Lower leg skin (tissue), 4 donors: ENCODE measurements around the gene SERINC3. TPM values are rescaled to one million over a fixed set of nuclear protein-coding genes. Genes with fewer than 3 reads are reported as not detected.

Experiments
- DNase-seq, 2 donors: peaks; one replicate each; pipeline ENCODE4 v3.0.0-alpha.2; 2019; ENCODE audit warnings: low spot score in 2 of 2
- H3K4me3 ChIP-seq: fragments of 200-600 bp; sonication (generic); 2 replicates; pipeline ENCODE4 v1.5.1; 2017; ENCODE audit warnings: mild to moderate bottlenecking, low read depth; ENCODE audit not compliant: poor library complexity, severe bottlenecking
- POLR2A ChIP-seq, 2 donors: fragments of 450-650 bp; IDR thresholded peaks; one replicate each; pipeline ENCODE4 v1.6.1; 2016 to 2017; ENCODE audit warnings: antibody characterized with exemption in 2 of 2, mild to moderate bottlenecking in 1 of 2, moderate library complexity in 1 of 2
- WGBS, 2 donors: methylation state at CpG; one replicate each; pipeline ENCODE4 v1.1.5; 2018; 5-methylcytosine and 5-hydroxymethylcytosine counted together
- intact Hi-C: fragments of 100-400 bp; cut with DNase I; formaldehyde crosslinking; loops from one replicate; pipeline ENCODE4 v1.15.0; 2023; ENCODE audit warnings: low total_unique reads
- total RNA-seq, 4 donors: library from RNA; depleted of rRNA; stranded (reverse); fragments of >200 nt; gene quantifications; one replicate each; pipeline ENCODE4 v1.1.0, GENCODE V29; 2016
- TF ChIP-seq, protein P1 (sequence below), 3 donors: fragments of 450-650 bp; IDR thresholded peaks; one replicate each; pipeline ENCODE4 v1.5.1; 2016; ENCODE audit warnings: antibody characterized with exemption in 3 of 3, mild to moderate bottlenecking in 3 of 3, moderate library complexity in 2 of 3

The SERINC3 gene
- total RNA-seq, 4 donors from 2014 or later = 102 to 142 (median 124) TPM

DNA sequence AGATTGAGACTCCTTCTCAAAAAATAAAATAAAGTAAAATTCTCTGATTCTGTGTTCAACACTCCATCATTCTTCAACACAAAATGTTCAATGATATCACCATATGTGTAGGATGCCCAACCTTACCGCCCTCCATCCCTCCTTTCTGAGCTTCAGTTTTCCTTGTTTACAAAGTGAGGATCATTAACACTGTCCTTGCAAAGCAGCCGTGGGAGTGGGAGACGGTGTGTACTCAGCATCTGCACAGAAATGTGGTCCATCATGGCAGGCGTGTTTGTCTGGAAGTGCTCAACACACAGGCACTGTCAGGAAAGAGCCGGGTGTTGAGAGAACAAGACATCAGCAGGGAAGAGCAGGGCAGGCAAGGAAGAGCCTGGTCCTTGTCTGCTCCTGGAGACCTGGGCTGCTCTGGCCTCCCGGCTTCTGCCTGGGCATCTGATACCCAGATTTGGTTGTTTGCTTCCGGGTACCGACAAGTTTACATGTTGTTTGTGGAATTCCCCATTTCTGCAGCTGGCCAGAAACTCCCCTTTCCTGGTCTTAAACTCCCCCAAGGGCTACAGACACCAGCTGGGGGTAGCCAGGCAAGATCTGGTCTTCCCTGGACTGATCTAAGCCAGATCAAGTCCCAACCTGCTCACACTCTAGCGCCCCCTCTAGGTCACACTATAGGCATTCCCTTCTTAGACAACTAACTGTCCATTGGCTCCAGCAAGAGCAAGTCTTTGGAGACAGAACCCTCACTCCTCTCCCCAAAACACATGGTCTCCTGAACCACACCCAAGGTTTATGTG lies 72.9 kb downstream of the SERINC3 start:
- intact Hi-C loops = no loop called here
- TF ChIP-seq POLR2A (IDR thresholded peaks at IDR 0.05) = no peak
- TF ChIP-seq, protein P1, sequence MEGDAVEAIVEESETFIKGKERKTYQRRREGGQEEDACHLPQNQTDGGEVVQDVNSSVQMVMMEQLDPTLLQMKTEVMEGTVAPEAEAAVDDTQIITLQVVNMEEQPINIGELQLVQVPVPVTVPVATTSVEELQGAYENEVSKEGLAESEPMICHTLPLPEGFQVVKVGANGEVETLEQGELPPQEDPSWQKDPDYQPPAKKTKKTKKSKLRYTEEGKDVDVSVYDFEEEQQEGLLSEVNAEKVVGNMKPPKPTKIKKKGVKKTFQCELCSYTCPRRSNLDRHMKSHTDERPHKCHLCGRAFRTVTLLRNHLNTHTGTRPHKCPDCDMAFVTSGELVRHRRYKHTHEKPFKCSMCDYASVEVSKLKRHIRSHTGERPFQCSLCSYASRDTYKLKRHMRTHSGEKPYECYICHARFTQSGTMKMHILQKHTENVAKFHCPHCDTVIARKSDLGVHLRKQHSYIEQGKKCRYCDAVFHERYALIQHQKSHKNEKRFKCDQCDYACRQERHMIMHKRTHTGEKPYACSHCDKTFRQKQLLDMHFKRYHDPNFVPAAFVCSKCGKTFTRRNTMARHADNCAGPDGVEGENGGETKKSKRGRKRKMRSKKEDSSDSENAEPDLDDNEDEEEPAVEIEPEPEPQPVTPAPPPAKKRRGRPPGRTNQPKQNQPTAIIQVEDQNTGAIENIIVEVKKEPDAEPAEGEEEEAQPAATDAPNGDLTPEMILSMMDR (IDR thresholded peaks at IDR 0.05) = no peak
- no peak overlapping the region for H3K4me3 ChIP-seq
- 57 to 66% methylated on average over 9 of the region's 9 CpGs for WGBS, 2 donors
- no peak for DNase-seq

DNA sequence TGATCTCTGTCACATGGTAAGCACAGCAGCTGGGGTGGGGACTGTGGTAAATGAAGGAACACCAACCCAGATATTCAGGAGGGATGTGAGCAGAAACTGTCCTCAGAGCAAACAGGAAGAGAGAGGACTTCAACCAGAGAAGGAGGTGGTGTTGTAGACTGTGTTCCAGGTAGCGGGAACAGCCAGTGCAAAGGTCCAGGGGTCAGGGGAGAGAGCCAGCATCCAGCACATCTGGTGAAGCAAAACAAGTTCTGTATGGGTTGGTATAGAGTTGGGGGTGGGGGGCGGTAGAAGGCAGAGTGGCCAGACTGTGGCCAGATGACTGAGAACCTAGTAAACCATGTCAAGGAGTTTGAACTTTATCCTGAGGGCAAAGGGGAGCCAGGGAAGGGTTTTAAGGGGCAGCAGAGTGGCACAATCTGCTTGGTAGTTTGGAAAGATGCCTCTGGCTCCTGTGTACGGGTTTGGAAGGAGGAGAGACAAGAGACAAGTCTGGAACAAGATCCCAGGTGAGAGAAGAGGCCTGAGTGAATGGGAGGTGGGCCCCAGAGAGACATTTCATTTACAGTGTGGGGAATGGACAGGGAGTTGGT lies 73.9 kb downstream of the SERINC3 start:
- TF ChIP-seq, protein P1 (IDR thresholded peaks at IDR 0.05) = no peak
- TF ChIP-seq POLR2A (IDR thresholded peaks at IDR 0.05) = no peak
- H3K4me3 ChIP-seq = no peak overlapping the region
- intact Hi-C loops = no loop called here
- WGBS, 2 donors = 85 to 89% methylated on average over 3 of the region's 3 CpGs
- no peak for DNase-seq

Other genes starting within 250 kb of the SERINC3 start
- gene FITM2, start 210.9 kb downstream of the SERINC3 start, total RNA-seq = 10 to 100 TPM in 1 of 4 donors, 1 to 10 TPM in 3; 7.6 to 13.0 (median 9.5) TPM
- gene R3HDML, start 185.0 kb downstream of the SERINC3 start, total RNA-seq = not detected
- not detected for gene HNF4A, start 166.4 kb downstream of the SERINC3 start, total RNA-seq
- gene TTPAL, start 46.2 kb downstream of the SERINC3 start, total RNA-seq = 10 to 100 TPM; 27.1 to 36.8 (median 31.7) TPM
- gene PKIG, start 60.5 kb upstream of the SERINC3 start, total RNA-seq = 10 to 100 TPM; 21.5 to 42.6 (median 28.2) TPM
- gene ADA, start 129.6 kb upstream of the SERINC3 start, total RNA-seq = 10 to 100 TPM in 1 of 4 donors, 1 to 10 TPM in 3; 4.3 to 14.8 (median 6.5) TPM
- 100 to 1,000 TPM in 2 of 4 donors, 10 to 100 TPM in 2; 50.8 to 481 (median 81.3) TPM for gene CCN5, start 193.3 kb upstream of the SERINC3 start, total RNA-seq
- 1 to 10 TPM; 1.5 to 3.5 (median 2.5) TPM for gene KCNK15, start 223.8 kb upstream of the SERINC3 start, total RNA-seq